GM21526 (cell line): ENCODE data around the gene SLC25A41.

Experiments used
- ATAC-seq: cut with Tn5 transposase; IDR thresholded peaks from one replicate; pipeline ENCODE4 v1.9.1; 2021; ENCODE audit warnings: moderate library complexity; ENCODE audit not compliant: unreplicated experiment, low FRiP score

The SLC25A41 gene

GRCh38 chr19:6378041-6378440, 55.5 kb downstream of the SLC25A41 start:
- no peak for ATAC-seq

- no peak for ATAC-seq
Measured at GRCh38 chr19:6376512-6377190, 56.9 kb downstream of the SLC25A41 start.
